GM23338 (cell line): ENCODE results near the gene U2AF1L4. TPM values are rescaled to one million over a fixed set of nuclear protein-coding genes. Genes with fewer than 3 reads are reported as not detected.

Source experiments
- ATAC-seq: fragments of 200-7000 bp; cut with Tn5 transposase; 3 replicates; pipeline ENCODE4 v1.9.1; 2020
- DNase-seq: peaks from one replicate; pipeline ENCODE4 v3.0.0-alpha.2; 2015; ENCODE audit warnings: low spot score
- H2AFZ ChIP-seq: fragments of 200-600 bp; sonication (generic); 2 replicates; pipeline ENCODE4 v1.8.0; 2016; ENCODE audit warnings: antibody characterized with exemption, mild to moderate bottlenecking, moderate library complexity
- H3F3A ChIP-seq: fragments of 200-600 bp; sonication (generic); replicated peaks from 2 replicates; pipeline ENCODE4 v1.8.0; 2017; ENCODE audit warnings: antibody characterized with exemption, mixed run types, low read depth
- H3K27ac ChIP-seq: fragments of 200-600 bp; sonication (generic); 2 replicates; pipeline ENCODE4 v1.6.1; 2016; ENCODE audit warnings: low read depth
- H3K27me3 ChIP-seq: fragments of 200-600 bp; sonication (generic); 2 replicates; pipeline ENCODE4 v1.8.0; 2016; ENCODE audit warnings: mild to moderate bottlenecking, mixed run types, moderate library complexity; ENCODE audit not compliant: insufficient read depth
- H3K36me3 ChIP-seq: fragments of 200-600 bp; sonication (generic); 2 replicates; pipeline ENCODE4 v1.8.0; 2016; ENCODE audit warnings: mild to moderate bottlenecking; ENCODE audit not compliant: insufficient read depth
- H3K4me1 ChIP-seq: fragments of 200-600 bp; sonication (generic); 2 replicates; pipeline ENCODE4 v1.8.0; 2016; ENCODE audit warnings: mild to moderate bottlenecking, moderate library complexity; ENCODE audit not compliant: insufficient read depth
- H3K4me2 ChIP-seq: fragments of 200-600 bp; sonication (generic); 2 replicates; pipeline ENCODE4 v1.7.1; 2017; ENCODE audit warnings: mixed run types
- H3K4me3 ChIP-seq: fragments of 200-600 bp; sonication (generic); 2 replicates; pipeline ENCODE4 v1.6.1; 2016; ENCODE audit warnings: mixed run types
- H3K79me2 ChIP-seq: fragments of 200-600 bp; sonication (generic); replicated peaks from 2 replicates; pipeline ENCODE4 v1.8.0; 2017; ENCODE audit warnings: mild to moderate bottlenecking; ENCODE audit not compliant: insufficient read depth
- H3K9me2 ChIP-seq: fragments of 200-600 bp; sonication (generic); 2 replicates; pipeline ENCODE4 v1.8.0; 2017; ENCODE audit not compliant: insufficient read depth
- H4K20me1 ChIP-seq: fragments of 200-600 bp; sonication (generic); replicated peaks from 2 replicates; pipeline ENCODE4 v1.8.0; 2017; ENCODE audit warnings: mild to moderate bottlenecking; ENCODE audit not compliant: insufficient read depth
- H3K27ac Mint-ChIP-seq: 2 replicates; pipeline ENCODE4 v1.8.0; 2020; ENCODE audit warnings: inconsistent platforms, mild to moderate bottlenecking, moderate library complexity, mixed read lengths
- H3K27me3 Mint-ChIP-seq: 3 replicates; pipeline ENCODE4 v1.8.0; 2022; ENCODE audit warnings: low read depth, mild to moderate bottlenecking, moderate library complexity, mixed read lengths, inconsistent platforms; ENCODE audit not compliant: insufficient read depth, poor library complexity
- H3K36me3 Mint-ChIP-seq: 3 replicates; pipeline ENCODE4 v1.8.0; 2021; ENCODE audit warnings: low read depth, mild to moderate bottlenecking, inconsistent platforms, moderate library complexity, mixed read lengths
- H3K4me1 Mint-ChIP-seq: 3 replicates; pipeline ENCODE4 v1.8.0; 2020; ENCODE audit warnings: mild to moderate bottlenecking, inconsistent platforms, mixed read lengths
- H3K4me3 Mint-ChIP-seq: 3 replicates; pipeline ENCODE4 v1.8.0; 2021; ENCODE audit warnings: moderate library complexity, mild to moderate bottlenecking, inconsistent platforms, mixed read lengths
- H3K9me3 Mint-ChIP-seq: 3 replicates; pipeline ENCODE4 v1.8.0; 2020; ENCODE audit warnings: moderate library complexity, mild to moderate bottlenecking, inconsistent platforms, mixed read lengths
- EZH2 ChIP-seq: fragments of 200-600 bp; sonication (generic); IDR thresholded peaks from one replicate; pipeline ENCODE4 v1.8.0; 2017; ENCODE audit warnings: antibody characterized with exemption, mild to moderate bottlenecking, low read depth; ENCODE audit not compliant: unreplicated experiment
- NANOG ChIP-seq: IDR thresholded peaks from 2 replicates; pipeline ENCODE4 v1.6.1; 2016; ENCODE audit warnings: antibody characterized with exemption, borderline replicate concordance
- POLR2AphosphoS5 ChIP-seq: IDR thresholded peaks from 2 replicates; pipeline ENCODE4 v1.6.1; 2016; ENCODE audit warnings: antibody characterized with exemption, low read depth
- REST ChIP-seq: IDR thresholded peaks from one replicate; pipeline ENCODE4 v1.6.1; 2018; ENCODE audit warnings: antibody characterized with exemption; ENCODE audit not compliant: unreplicated experiment
- polyA plus RNA-seq: library from polyadenylated mRNA; unstranded; fragments of >200 nt; fragmentation: Nextera tagmentation; extraction: Ambion mirVana; gene quantifications from 2 replicates; pipeline ENCODE4 v1.2.1, GENCODE V29; 2016
- total RNA-seq: library from RNA; depleted of rRNA; stranded (reverse); fragments of >200 nt; shearing (Covaris generic); gene quantifications from 2 replicates; pipeline ENCODE4 v1.2.3, GENCODE V29; 2014
- TF ChIP-seq, protein P1 (sequence below): fragments of 250-450 bp; sonication (Bioruptor Pico); IDR thresholded peaks from 2 replicates; pipeline ENCODE4 v1.5.0; 2020; ENCODE audit warnings: mild to moderate bottlenecking, moderate library complexity
- TF ChIP-seq, protein P2 (sequence below), 2 experiments: fragments of 200-600 bp in 1 of 2; sonication (generic) in 1 of 2; conservative IDR thresholded peaks; 2 replicates each; pipeline versions ENCODE4 v1.5.1 to v1.6.1; 2016 to 2017; ENCODE audit warnings: antibody characterized with exemption in 2 of 2, low read depth in 2 of 2, mild to moderate bottlenecking in 2 of 2, moderate library complexity in 1 of 2

The U2AF1L4 gene
- total and polyA plus RNA-seq, 2 experiments from 2014 or later = 13.1 to 23.7 TPM

DNA sequence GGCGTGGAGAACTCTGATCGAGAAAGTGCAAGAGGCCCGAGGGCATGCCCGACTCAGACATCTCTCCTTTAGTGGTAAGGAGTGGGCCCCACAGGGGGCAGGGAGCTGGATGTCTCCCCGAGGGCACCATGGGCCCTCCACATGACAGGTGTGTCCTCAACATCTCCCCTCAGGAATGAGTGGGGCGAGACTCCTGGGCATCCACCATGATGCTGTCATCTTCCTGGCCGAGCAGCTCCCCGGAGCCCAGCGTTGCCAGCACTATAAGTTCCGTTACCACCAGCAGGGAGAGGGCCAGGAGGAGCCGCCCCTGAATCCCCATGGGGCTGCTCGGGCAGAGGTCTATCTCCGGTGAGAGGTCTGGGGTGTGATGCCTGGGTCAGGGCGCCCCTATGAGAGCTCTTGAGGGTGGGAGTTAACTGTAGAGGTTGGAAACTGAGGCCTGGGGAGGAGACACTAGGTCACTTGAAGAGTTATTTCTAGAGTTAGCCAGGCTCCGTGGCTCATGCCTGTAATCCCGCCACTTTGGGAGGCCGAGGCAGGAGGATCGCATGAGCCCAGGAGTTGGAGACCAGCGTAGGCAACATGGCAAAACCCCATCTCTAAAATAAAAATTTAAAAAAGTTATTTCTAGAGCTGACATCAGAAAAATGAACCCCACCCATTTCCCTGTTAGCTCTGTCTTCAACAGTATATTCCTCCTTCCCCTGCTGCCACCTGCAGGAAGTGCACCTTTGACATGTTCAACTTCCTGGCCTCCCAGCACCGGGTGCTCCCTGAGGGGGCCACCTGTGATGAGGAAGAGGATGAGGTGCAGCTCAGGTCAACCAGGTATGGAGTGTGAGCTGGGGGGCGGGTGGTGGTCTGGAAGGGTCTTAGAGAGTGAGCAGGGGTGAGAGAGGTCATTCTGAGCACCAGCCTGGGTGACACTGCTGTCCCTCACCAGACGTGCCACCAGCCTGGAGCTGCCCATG, 8.0 kb downstream of the U2AF1L4 start:
- Mint-ChIP-seq H3K4me3 (no peak overlapping the region), H3K27ac (no peak overlapping the region)

GRCh38 chr19:35734889-35735288, 10.3 kb downstream of the U2AF1L4 start:
- no peak for ATAC-seq
- Histone ChIP-seq H2AFZ (no peak overlapping the region), H3K4me1 (no peaks in the 10 kb centered on the region; the same call in 1 of the 2 replicates), H3K4me2 (no peak overlapping the region), H3K9me2 (no peaks in the 10 kb centered on the region), H3K27ac (no peak overlapping the region), H3F3A (no peaks in the 10 kb centered on the region), H3K36me3 (peaks cover 4% of the 10 kb centered on the region; the same call in 1 of the 2 replicates), H3K4me3 (no peak overlapping the region), H3K79me2 (no peaks in the 10 kb centered on the region), H4K20me1 (no peaks in the 10 kb centered on the region; the same call in 1 of the 2 replicates), H3K27me3 (no peaks in the 10 kb centered on the region)
- Mint-ChIP-seq H3K4me3 (no peak overlapping the region; the same call in 2 of the 3 replicates), H3K36me3 (peaks cover 66% of the 10 kb centered on the region), H3K9me3 (no peaks in the 10 kb centered on the region; the same call in 2 of the 3 replicates), H3K4me1 (no peaks in the 10 kb centered on the region), H3K27me3 (peaks cover 5% of the 10 kb centered on the region), H3K27ac (no peak overlapping the region)
- no peak for DNase-seq
- TF ChIP-seq REST = no peak
- TF ChIP-seq EZH2 = no peak
- TF ChIP-seq, protein P1, sequence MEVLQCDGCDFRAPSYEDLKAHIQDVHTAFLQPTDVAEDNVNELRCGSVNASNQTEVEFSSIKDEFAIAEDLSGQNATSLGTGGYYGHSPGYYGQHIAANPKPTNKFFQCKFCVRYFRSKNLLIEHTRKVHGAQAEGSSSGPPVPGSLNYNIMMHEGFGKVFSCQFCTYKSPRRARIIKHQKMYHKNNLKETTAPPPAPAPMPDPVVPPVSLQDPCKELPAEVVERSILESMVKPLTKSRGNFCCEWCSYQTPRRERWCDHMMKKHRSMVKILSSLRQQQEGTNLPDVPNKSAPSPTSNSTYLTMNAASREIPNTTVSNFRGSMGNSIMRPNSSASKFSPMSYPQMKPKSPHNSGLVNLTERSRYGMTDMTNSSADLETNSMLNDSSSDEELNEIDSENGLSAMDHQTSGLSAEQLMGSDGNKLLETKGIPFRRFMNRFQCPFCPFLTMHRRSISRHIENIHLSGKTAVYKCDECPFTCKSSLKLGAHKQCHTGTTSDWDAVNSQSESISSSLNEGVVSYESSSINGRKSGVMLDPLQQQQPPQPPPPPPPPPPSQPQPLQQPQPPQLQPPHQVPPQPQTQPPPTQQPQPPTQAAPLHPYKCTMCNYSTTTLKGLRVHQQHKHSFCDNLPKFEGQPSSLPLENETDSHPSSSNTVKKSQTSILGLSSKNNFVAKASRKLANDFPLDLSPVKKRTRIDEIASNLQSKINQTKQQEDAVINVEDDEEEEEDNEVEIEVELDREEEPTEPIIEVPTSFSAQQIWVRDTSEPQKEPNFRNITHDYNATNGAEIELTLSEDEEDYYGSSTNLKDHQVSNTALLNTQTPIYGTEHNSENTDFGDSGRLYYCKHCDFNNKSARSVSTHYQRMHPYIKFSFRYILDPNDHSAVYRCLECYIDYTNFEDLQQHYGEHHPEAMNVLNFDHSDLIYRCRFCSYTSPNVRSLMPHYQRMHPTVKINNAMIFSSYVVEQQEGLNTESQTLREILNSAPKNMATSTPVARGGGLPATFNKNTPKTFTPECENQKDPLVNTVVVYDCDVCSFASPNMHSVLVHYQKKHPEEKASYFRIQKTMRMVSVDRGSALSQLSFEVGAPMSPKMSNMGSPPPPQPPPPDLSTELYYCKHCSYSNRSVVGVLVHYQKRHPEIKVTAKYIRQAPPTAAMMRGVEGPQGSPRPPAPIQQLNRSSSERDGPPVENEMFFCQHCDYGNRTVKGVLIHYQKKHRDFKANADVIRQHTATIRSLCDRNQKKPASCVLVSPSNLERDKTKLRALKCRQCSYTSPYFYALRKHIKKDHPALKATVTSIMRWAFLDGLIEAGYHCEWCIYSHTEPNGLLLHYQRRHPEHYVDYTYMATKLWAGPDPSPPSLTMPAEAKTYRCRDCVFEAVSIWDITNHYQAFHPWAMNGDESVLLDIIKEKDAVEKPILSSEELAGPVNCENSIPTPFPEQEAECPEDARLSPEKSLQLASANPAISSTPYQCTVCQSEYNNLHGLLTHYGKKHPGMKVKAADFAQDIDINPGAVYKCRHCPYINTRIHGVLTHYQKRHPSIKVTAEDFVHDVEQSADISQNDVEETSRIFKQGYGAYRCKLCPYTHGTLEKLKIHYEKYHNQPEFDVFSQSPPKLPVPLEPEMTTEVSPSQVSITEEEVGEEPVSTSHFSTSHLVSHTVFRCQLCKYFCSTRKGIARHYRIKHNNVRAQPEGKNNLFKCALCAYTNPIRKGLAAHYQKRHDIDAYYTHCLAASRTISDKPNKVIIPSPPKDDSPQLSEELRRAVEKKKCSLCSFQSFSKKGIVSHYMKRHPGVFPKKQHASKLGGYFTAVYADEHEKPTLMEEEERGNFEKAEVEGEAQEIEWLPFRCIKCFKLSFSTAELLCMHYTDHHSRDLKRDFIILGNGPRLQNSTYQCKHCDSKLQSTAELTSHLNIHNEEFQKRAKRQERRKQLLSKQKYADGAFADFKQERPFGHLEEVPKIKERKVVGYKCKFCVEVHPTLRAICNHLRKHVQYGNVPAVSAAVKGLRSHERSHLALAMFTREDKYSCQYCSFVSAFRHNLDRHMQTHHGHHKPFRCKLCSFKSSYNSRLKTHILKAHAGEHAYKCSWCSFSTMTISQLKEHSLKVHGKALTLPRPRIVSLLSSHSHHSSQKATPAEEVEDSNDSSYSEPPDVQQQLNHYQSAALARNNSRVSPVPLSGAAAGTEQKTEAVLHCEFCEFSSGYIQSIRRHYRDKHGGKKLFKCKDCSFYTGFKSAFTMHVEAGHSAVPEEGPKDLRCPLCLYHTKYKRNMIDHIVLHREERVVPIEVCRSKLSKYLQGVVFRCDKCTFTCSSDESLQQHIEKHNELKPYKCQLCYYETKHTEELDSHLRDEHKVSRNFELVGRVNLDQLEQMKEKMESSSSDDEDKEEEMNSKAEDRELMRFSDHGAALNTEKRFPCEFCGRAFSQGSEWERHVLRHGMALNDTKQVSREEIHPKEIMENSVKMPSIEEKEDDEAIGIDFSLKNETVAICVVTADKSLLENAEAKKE (CRISPR knock-in tag) = no peak
- TF ChIP-seq POLR2AphosphoS5 = no peak

More for the DNA sequence above, 8.0 kb downstream of the U2AF1L4 start:
- Histone ChIP-seq H3K4me1 (peaks cover 4% of the 10 kb centered on the region; the same call in 1 of the 2 replicates), H3K36me3 (peaks cover 4% of the 10 kb centered on the region; the same call in 1 of the 2 replicates), H4K20me1 (no peaks in the 10 kb centered on the region; the same call in 1 of the 2 replicates), H3K9me2 (no peaks in the 10 kb centered on the region), H3K4me2 (no peak overlapping the region), H3F3A (peaks cover 8% of the 10 kb centered on the region), H3K4me3 (no peak overlapping the region), H2AFZ (no peak overlapping the region), H3K27me3 (no peaks in the 10 kb centered on the region), H3K27ac (no peak overlapping the region), H3K79me2 (no peaks in the 10 kb centered on the region)
- Mint-ChIP-seq H3K9me3 (no peaks in the 10 kb centered on the region; the same call in 2 of the 3 replicates), H3K36me3 (peaks cover 49% of the 10 kb centered on the region), H3K27me3 (peaks cover 5% of the 10 kb centered on the region), H3K4me1 (peaks cover 1% of the 10 kb centered on the region)
- TF ChIP-seq, protein P2, sequence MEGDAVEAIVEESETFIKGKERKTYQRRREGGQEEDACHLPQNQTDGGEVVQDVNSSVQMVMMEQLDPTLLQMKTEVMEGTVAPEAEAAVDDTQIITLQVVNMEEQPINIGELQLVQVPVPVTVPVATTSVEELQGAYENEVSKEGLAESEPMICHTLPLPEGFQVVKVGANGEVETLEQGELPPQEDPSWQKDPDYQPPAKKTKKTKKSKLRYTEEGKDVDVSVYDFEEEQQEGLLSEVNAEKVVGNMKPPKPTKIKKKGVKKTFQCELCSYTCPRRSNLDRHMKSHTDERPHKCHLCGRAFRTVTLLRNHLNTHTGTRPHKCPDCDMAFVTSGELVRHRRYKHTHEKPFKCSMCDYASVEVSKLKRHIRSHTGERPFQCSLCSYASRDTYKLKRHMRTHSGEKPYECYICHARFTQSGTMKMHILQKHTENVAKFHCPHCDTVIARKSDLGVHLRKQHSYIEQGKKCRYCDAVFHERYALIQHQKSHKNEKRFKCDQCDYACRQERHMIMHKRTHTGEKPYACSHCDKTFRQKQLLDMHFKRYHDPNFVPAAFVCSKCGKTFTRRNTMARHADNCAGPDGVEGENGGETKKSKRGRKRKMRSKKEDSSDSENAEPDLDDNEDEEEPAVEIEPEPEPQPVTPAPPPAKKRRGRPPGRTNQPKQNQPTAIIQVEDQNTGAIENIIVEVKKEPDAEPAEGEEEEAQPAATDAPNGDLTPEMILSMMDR (conservative IDR thresholded peaks at IDR 0.05; ENCODE audit: low read depth in 2 of 2) = peak; percentile 7 to 17; a peak in 1 of 4 replicates
- no peak for TF ChIP-seq NANOG
- TF ChIP-seq POLR2AphosphoS5 = no peak
- DNase-seq = no peak
- no peak for ATAC-seq
